CD1c-positive myeloid dendritic cell (primary cell): ENCODE results near the gene HRH3.

Experiments used
- DNase-seq: peaks from one replicate; pipeline ENCODE4 v3.0.0-alpha.2; 2016; ENCODE audit errors: extremely low spot score

Gene HRH3

DNA sequence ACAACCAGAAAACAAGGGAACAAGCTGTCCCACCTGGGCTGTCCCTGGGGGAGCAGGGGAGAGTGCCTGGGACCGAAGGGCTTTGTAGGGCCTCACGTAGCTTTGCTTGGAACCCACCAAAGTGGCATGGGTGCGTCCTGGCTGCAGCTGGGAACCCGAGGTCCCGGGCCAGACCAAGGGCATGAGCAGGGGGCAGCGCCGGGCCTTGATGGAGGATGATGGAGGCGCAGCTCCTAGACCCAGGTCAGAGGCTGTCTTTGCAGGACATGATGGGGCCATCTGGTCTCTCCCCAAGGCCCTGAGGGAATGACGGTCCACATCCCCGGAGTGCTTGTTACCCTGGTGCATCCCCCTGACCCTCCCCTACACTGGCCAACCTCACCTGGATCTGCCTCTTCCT lies 10.6 kb upstream of the HRH3 start:
- DNase-seq: no peak

GRCh38 chr20:62230276-62230675 lies 10.2 kb upstream of the HRH3 start:
- DNase-seq: no peak

- DNase-seq: no peak
Observed at GRCh38 chr20:62229667-62230066, 9.6 kb upstream of the HRH3 start.

DNA sequence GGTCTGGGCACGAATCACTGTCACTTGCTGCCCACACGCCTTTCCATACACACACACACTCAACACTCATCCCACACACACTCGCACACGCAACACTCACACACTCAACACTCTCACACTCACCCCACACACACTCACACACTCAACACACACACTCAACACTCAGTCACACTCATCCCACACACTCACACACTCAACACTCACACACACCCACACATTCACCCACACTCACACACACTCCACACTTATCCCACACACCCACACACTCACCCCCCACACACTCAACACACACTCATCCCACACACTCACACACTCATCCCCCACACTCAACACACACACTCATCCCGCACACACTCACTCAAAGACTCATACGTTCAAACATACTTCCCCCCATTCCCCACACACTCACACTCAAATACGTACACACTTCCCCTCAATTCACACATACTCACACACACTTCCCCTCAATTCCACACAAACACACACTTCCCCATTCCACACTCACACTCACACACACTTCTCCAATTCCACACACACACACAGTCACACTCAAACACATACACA lies 9.0 kb upstream of the HRH3 start:
- no peak for DNase-seq

GRCh38 chr20:62227977-62228958 lies 8.2 kb upstream of the HRH3 start:
- DNase-seq: no peak

GRCh38 chr20:62227591-62227976 lies 7.5 kb upstream of the HRH3 start:
- DNase-seq: no peak

DNA sequence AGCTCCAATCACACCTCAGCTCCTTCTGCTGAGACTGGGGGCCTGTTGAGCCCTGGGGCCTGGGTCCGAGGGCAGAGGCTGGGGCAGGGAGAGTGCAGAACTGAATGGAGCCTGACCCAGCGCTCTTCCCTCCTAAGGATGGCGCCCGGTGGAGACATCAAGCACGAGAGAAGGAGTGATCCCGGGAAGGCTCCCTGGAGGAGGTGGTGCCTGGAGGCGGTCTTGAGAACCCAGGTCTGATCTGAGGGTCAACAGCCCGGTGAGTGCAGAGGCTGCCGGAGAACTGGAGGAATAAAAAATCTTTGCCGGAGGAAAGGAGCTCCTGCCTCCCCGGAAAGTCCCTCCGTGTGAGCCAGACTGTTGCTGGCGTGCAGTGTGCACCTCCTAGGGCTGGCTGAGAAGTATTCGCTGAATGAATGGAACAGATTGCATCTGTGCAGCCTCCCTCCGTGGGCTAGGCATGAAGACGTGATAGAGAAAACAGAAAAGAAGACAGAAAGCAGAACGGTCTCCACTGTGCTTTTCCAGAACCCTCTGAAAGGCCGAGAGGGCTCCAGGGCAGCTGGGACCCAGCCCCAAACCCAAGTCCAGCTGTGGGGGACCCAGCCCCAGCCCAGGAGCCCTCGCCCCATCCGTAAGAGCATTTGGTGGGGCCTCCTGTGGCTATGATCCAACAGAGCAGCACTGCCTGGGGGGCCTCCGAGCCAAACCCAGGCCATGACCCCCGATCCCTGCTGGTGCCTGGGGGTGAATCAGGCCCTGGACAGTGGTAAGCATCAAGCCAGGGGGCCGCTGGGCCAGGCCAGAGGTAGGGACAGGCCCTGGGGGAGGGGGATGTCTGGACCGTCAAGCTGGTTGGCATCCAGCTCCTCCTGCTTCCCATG lies 6.9 kb upstream of the HRH3 start:
- DNase-seq: no peak

GRCh38 chr20:62225820-62226635 lies 6.0 kb upstream of the HRH3 start:
- DNase-seq: no peak

GRCh38 chr20:62225026-62225425 lies 4.9 kb upstream of the HRH3 start:
- no peak for DNase-seq

GRCh38 chr20:62224113-62224855 lies 4.2 kb upstream of the HRH3 start:
- no peak for DNase-seq

GRCh38 chr20:62223571-62223970 lies 3.5 kb upstream of the HRH3 start:
- DNase-seq: no peak

GRCh38 chr20:62222972-62223371 lies 2.9 kb upstream of the HRH3 start:
- no peak for DNase-seq

DNA sequence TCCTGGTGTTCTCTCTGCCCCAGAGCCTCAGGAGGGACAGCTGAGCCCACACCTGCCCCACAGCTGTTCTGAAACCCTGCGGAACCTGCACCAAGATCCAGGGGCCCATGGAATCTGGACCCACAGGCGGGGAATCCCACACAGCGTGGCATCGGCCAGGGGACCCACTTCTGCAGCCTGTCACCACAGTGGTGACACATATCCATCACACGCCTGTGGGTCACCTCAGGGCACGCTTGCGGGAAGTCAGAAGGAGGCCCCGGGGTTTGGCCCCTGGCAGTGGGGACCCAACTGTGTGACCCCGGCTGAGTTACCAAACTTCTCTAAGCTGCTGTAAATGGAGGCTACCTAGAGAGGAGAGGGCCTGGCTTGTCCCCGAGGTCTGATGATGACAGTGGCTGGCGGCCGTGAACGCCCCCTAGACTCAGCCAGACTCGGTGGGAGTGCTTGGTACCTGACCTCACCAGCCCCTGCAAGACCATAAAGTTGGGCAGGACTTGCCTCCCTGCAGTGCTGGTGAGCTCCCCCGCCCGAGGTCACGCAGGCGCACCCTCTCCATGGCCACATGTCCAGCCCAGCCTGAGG lies 2.3 kb upstream of the HRH3 start:
- DNase-seq: no peak

- DNase-seq: no peak
Observed at GRCh38 chr20:62220666-62221568, 839 bp upstream of the HRH3 start.

DNA sequence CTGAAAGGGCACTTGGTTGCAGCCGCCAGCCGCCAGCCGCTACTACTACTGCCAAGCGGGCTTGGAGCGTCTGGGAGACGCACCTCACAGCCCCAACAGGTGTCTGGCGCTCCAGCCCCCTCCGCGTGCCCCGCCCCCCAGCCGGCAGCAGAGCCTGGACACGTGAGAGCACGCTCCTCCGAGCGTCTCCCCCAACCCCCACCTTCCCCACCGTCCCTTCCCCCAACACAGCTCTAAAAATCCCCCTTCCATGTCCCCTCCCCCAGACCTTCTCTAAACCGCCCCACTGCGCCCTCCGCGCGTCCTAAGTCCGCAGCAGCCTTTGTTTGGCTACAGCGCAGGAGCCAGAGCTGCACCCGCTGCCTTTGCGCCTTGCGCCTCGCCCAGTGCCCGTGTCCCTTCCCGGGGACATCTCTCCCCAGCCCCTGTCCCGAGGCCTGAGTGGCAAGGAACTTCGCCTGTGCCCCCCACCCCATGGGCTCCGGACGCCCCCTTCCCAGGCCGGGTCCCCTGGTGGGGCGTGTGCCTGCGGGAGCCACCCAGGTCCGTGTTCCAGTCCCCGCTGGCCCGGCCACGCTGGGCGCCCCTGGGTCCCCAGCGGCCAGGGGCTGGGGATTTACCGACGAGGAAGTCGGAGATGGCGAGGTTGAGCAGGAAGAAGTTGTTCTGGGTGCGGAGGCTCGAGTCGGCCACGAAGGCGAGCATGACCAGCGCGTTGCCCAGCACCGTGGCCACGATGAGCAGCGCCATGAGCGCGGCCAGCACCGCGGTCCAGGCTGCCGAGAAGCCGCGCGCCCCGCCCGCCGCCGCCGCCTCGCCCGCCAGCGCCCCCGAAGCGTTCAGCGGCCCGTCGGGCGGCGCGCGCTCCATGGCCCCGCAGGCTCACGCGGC lies 732 bp downstream of the HRH3 start:
- no peak for DNase-seq

DNA sequence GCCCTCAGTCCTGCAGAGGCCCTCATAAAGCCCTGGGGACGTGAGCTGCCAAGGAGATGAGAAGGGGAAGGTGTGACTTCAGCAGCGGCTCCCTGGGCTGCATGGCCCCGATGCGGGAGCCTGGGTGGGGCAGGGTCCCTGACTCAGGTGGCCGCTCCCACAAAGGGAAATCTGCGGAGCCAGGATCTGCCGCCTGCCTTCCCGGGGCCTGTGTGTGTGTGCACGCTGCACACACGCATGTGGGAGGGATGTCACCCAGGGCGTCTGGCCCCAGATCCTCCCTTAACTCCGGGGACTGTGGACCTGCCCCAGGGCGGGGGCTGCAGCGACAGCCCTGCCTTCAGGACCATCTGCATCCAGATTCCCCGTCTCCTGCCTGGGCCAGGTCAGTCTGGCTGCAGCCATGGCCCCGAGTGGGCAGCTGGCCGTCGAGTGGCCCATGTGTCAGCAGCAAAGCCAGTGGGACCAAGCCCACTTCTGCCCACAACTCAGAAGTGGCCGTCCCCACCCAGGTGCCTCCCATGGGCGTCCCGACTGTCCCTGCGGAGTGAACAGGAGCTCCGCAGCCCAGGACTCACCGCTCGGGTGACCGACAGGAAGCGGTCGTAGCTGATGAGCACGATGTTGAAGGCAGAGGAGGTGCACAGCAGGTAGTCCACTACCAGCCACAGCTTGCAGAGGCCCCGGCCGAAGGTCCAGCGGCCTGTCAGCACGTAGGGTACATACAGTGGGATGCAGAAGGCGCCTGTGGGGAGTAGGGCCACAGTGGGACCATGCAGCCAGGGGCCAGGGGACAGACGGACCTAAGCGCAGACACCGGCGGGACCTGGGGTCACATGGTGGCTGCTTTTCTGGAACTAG lies 1.9 kb downstream of the HRH3 start:
- no peak for DNase-seq
